NCI-H2081 (cell line): ENCODE measurements around the gene SLC17A3.

Experiments used
- DNase-seq, 2 experiments: peaks; one replicate each; lab custom pipeline; 2025; lab: John Stamatoyannopoulos, UW

SLC17A3 gene

GRCh38 chr6:25889877-25890853 lies 16.1 kb upstream of the SLC17A3 start:
- peak; percentile 20 to 65 for DNase-seq

GRCh38 chr6:25888626-25889025 lies 14.6 kb upstream of the SLC17A3 start:
- no peak for DNase-seq

- no peak for DNase-seq
Measured at GRCh38 chr6:25886066-25886465, 12.0 kb upstream of the SLC17A3 start.

GRCh38 chr6:25883991-25884390 lies 9.9 kb upstream of the SLC17A3 start:
- no peak for DNase-seq

GRCh38 chr6:25883536-25883935 lies 9.5 kb upstream of the SLC17A3 start:
- no peak for DNase-seq

- DNase-seq, result no peak
Measured at GRCh38 chr6:25882051-25882496, 8.0 kb upstream of the SLC17A3 start.

- no peak for DNase-seq
Measured at GRCh38 chr6:25880601-25881000, 6.6 kb upstream of the SLC17A3 start.

GRCh38 chr6:25878721-25879322 lies 4.8 kb upstream of the SLC17A3 start:
- DNase-seq, result no peak

- DNase-seq, result no peak
Measured at GRCh38 chr6:25875926-25876602, 2.0 kb upstream of the SLC17A3 start.

GRCh38 chr6:25875563-25875905 lies 1.5 kb upstream of the SLC17A3 start:
- no peak for DNase-seq

GRCh38 chr6:25874822-25875562 lies 949 bp upstream of the SLC17A3 start:
- no peak for DNase-seq

GRCh38 chr6:25872814-25873213 lies 1.2 kb downstream of the SLC17A3 start:
- no peak for DNase-seq

GRCh38 chr6:25869840-25870239 lies 4.2 kb downstream of the SLC17A3 start:
- no peak for DNase-seq

GRCh38 chr6:25868436-25869183 lies 5.4 kb downstream of the SLC17A3 start:
- DNase-seq, result no peak

- no peak for DNase-seq
Measured at GRCh38 chr6:25866011-25866410, 8.0 kb downstream of the SLC17A3 start.

GRCh38 chr6:25863360-25863759 lies 10.7 kb downstream of the SLC17A3 start:
- DNase-seq, result no peak

GRCh38 chr6:25862199-25862598 lies 11.8 kb downstream of the SLC17A3 start:
- DNase-seq, result no peak

GRCh38 chr6:25852756-25853155 lies 21.3 kb downstream of the SLC17A3 start:
- no peak for DNase-seq

GRCh38 chr6:25851961-25852360 lies 22.1 kb downstream of the SLC17A3 start:
- DNase-seq, result no peak

- no peak for DNase-seq
Measured at GRCh38 chr6:25844518-25844917, 29.5 kb downstream of the SLC17A3 start.

GRCh38 chr6:25842526-25842925 lies 31.5 kb downstream of the SLC17A3 start:
- DNase-seq, result no peak
